Left renal cortex interstitium (tissue), 4 donors: ENCODE data around the gene LCE3D. TPM values are rescaled to one million over a fixed set of nuclear protein-coding genes. Genes with fewer than 3 reads are reported as not detected.
"Not testable (repeated sequence)": the region's sequence is repeated elsewhere in the genome, so short reads cannot be mapped to it uniquely, and the experiment has no call there.

Experiments
- DNase-seq, 4 donors: peaks; one replicate each; pipeline ENCODE4 v3.0.0-alpha.2; 2013; ENCODE audit warnings: low read depth in 4 of 4, low spot score in 2 of 4, missing footprints in 1 of 4
- polyA plus RNA-seq, 4 donors: library from polyadenylated mRNA; unstranded; fragments of 120-200 nt; gene quantifications; one replicate each; pipeline ENCODE4 v1.2.1, GENCODE V29; 2013; ENCODE audit not compliant: insufficient read length in 4 of 4

LCE3D gene
- not detected for polyA plus RNA-seq

GRCh38 chr1:152580433-152580832, at the start of gene LCE3D:
LCE3D (minus strand) TSS chr1:152580516; CDS start chr1:152579936, 580 bp downstream.
- DNase-seq = no peak

- DNase-seq = no peak
These were observed 46.4 kb upstream of the LCE3D start for GRCh38 chr1:152626744-152627143.

- DNase-seq = no peak
These were observed 43.0 kb upstream of the LCE3D start for GRCh38 chr1:152623203-152623844.

- DNase-seq = no peak
These were observed 42.5 kb upstream of the LCE3D start, which contains the start of gene LCE3A for GRCh38 chr1:152622803-152623202. LCE3A (minus strand) TSS chr1:152623103; CDS start chr1:152623103, 0 bp downstream.

GRCh38 chr1:152621993-152622392, 41.7 kb upstream of the LCE3D start:
- no peak for DNase-seq

- no peak for DNase-seq
These were observed 33.2 kb upstream of the LCE3D start, which contains the start of gene LCE3B for GRCh38 chr1:152613511-152613910. LCE3B (plus strand) TSS chr1:152613811; CDS start chr1:152613811, 0 bp downstream.

GRCh38 chr1:152599934-152600333, 19.6 kb upstream of the LCE3D start, which contains the start of gene LCE3C:
LCE3C (plus strand) TSS chr1:152600234; CDS start chr1:152600732, 498 bp downstream.
- no peak for DNase-seq

GRCh38 chr1:152596986-152597385, 16.7 kb upstream of the LCE3D start:
- no peak for DNase-seq

GRCh38 chr1:152585586-152585985, 5.3 kb upstream of the LCE3D start:
- DNase-seq = no peak

- DNase-seq = no peak
These were observed 2.3 kb upstream of the LCE3D start for GRCh38 chr1:152582647-152583046.

GRCh38 chr1:152579526-152579925, 790 bp downstream of the LCE3D start:
- not testable (repeated sequence) for DNase-seq

GRCh38 chr1:152577168-152577567, 3.1 kb downstream of the LCE3D start:
- DNase-seq = no peak

- DNase-seq = no peak
These were observed 13.6 kb downstream of the LCE3D start, which contains the start of gene LCE3E for GRCh38 chr1:152566681-152567080. LCE3E (minus strand) TSS chr1:152566780; CDS start chr1:152566208, 572 bp downstream.

GRCh38 chr1:152565535-152566215, 14.6 kb downstream of the LCE3D start:
- DNase-seq = no peak

- DNase-seq = no peak
These were observed 15.2 kb downstream of the LCE3D start for GRCh38 chr1:152565115-152565514.

- DNase-seq = not testable (repeated sequence)
These were observed 32.0 kb downstream of the LCE3D start for GRCh38 chr1:152548358-152548757.

GRCh38 chr1:152546704-152547103, 33.6 kb downstream of the LCE3D start:
- DNase-seq = no peak

- DNase-seq = no peak
These were observed 36.5 kb downstream of the LCE3D start for GRCh38 chr1:152543820-152544219.

- no peak for DNase-seq
These were observed 40.4 kb downstream of the LCE3D start for GRCh38 chr1:152539901-152540300.

- no peak for DNase-seq
These were observed 42.8 kb downstream of the LCE3D start for GRCh38 chr1:152537496-152537895.

- no peak for DNase-seq
These were observed 44.5 kb downstream of the LCE3D start for GRCh38 chr1:152535774-152536173.
